NCI-H2227 treated with DMSO at 0.1 percent for 48 hours (cell line): Measurements from ENCODE around the gene HIVEP3.
"Not testable (repeated sequence)": the region's sequence is repeated elsewhere in the genome, so short reads cannot be mapped to it uniquely, and the experiment has no call there.

Experiments used
- DNase-seq: peaks from one replicate; lab custom pipeline; 2025; lab: John Stamatoyannopoulos, UW

Gene HIVEP3

DNA sequence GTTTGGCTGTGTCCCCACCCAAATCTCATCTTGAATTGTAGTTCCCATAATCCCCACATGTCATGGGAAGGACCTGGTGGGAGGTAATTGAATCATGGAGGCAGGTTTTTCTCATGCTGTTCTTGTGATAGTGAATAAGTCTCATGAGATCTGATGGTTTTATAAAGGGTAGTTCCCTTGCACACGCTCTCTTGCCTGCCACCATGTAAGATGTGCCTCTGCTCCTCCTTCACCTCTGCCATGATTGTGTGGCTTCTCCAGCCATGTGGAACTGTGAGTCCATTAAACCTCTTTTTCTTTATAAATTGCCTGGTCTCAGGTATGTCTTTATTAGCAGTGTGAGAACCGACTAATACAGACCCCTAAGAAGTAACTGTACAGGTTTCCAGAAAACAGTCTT lies 2.5 kb upstream of the HIVEP3 start:
- DNase-seq: not testable (repeated sequence)

DNA sequence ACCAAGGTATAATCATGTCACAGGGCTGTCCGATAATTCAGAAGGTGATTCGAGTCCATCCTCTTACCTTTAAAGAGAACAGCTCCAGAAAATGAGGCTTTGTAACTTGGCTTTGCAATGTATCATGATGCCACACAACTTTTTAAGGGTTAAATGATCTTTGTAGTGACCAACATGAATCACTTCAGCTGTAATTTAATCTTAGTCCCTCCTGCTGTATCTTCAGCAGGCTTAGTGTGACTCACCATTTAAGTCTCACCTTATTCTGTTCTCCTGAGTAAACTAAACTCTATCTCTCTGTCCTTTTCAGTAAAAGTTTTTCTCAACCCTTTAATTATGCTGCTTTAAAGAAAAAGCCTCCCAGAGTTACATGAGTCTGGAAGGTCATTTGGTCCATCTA lies 1.9 kb upstream of the HIVEP3 start:
- DNase-seq: no peak

DNA sequence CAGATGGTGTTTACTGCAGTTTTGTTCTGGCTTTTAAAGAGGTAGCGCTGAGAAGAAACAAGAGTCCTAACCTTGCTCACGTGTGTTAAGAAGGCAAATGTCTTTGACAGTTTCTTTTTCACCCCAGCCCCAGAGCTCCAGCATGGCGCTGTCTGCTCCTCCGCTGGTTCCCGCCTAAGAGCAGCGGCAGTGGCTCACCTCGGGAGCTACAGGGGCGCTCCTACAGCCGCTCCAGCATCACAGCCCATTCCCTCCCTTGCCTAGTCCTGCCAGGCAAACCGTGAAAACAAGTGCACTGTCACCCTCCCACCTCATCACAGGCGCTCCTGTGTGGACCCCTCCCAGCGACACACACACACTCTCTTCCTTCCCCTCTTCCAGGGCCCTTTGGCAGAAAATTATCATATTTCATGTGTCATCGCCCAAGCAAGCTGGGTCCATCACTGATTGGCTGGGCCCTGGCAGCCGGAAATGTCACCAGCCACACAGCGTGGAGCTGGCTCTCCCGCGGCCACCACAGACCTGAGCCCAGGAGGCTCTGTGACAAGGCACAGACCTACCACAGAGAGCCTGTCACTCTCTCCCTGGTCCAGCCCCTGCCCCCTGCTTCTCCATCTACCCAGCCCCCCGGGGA lies 1.2 kb upstream of the HIVEP3 start:
- peak; percentile 81 for DNase-seq

DNA sequence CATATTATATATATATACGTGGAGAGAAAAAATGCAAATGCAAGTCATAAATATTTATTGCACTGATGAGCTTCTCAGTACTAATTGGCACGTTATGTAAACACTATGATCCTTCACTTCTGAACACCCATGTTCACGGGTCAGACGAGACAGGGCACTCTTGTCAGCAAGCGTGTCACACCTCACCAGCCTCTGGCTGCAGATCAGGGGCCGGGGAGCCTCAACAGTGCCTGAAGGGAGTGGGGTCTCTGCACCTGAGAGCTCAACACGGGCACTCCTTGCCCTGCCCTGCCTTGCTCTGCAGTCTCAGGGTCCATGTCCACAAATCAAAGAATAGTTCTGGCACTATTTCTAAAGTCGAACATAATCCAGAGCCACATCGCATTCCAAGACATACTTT lies 409 bp upstream of the HIVEP3 start:
- DNase-seq: no peak

DNA sequence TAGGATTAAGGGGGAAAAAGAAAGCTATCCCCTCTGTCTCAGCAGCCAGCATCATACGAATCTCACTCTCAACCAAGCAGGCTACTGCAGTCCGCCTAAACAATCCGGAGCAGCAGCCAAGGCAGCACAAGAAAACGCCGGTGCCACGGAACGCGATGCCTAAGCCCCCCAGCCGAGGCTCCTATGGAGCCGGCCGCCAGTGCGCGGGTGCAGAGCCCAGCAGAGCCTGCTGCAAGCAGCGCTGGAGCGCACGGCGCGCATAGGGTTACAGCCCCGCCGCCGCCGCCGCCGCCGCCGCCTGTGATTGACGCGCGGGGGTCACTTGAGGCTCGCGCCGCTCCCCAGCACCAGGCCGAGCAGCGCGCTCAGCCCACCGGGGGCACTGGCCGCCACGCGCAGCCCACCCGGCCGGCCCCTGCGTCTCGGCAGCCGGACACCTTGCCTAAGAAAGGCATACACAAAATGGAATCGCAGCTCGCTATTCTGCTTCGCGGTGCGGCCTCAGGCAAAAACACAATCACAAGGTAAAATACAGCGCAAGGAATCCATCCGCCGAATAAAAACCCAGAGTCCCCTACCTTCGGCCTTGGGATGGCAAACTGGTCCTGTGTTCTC lies 780 bp downstream of the HIVEP3 start:
- peak; percentile 57 for DNase-seq

DNA sequence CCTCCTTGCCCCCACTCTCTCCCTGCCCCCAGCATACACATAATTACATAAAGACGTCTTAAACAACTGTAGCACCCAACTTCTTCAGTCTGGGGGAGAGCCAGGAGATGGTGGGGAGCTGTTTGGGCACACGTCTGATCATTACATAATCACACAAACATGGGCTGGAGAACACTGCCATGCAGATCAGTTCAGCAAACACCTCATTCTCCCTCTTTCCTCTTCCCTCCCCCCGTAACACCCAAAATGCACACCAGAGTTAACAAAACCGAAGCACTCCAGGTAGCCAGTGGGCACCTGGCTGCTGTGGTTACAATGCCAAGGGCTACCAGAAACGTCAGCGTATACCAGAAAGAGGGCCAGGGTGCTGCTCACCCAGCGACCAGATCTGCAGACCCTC lies 1.6 kb downstream of the HIVEP3 start:
- DNase-seq: no peak

DNA sequence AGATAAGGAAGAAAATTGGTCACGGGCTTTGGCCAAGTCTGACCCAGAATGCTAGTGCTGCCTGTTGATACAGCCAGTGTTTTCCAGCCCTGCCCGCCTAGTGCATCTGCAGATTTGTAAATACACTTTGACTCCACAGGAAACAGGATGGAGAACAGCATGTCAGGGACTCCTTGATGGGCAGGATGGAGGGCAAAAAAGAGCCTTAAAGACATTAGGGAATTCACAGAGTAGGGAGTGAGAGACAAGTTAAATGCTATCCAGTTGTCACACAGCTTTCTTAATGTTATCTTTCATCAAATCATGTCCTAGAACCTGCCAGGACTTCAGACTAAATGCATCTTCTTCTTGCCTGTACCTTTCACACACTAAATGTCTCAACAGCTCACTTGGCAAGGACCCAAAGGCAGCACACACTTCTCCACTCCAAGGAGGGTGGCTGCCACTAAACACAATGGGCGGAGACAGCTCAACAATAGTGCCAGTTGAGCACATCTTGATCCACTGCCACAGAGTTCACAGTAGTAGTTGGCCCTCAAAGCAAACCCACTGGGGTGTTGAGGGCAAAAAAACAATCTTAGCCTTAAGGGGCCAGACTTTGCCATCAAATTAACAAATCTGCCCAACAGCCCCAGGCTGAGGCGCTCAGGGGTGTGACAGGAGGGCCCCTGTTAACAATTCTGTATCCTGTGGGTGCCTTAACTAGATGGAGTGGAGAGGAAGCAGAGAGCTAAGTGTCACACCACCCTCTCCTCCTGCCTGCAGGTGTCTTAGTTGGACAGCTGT lies 2.7 kb downstream of the HIVEP3 start:
- DNase-seq: peak; percentile 32

DNA sequence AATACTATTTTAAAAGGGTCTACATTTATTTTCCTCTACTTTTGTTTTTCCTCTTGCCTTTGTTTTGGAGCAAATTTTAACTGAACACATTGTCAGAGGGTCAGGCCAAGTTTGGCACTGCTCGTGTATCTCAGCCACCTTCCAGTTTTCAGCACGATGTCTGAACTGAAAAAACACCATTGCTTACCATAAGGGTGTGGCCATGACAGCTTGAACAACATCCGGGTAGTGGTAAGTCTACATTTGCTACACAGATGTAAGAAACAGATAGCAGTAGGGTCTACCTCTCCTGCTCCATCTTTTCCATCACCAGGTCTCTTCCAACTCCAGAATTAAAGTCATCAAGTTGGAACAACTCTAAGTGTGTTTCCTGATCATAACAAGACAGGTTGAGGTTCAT lies 4.2 kb downstream of the HIVEP3 start:
- no peak for DNase-seq

DNA sequence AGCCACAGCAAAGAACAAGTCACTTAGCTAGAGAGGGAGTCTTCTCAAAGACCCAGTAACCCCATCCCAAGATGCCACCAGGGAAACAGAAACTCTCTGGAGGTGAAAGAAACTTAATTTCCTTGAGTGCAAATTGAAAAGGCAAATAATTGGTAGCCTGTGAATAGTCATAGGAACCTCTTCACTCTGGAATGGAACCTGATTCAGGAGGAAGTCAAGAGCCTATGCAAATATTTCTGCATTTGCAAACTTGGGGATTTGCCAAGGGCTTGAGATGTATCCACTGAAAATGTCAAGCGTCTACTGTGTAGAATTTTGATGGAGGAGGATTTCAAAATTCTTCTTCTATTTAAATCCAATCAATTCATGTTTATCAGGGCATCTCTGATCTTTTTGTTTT lies 5.7 kb downstream of the HIVEP3 start:
- no peak for DNase-seq

DNA sequence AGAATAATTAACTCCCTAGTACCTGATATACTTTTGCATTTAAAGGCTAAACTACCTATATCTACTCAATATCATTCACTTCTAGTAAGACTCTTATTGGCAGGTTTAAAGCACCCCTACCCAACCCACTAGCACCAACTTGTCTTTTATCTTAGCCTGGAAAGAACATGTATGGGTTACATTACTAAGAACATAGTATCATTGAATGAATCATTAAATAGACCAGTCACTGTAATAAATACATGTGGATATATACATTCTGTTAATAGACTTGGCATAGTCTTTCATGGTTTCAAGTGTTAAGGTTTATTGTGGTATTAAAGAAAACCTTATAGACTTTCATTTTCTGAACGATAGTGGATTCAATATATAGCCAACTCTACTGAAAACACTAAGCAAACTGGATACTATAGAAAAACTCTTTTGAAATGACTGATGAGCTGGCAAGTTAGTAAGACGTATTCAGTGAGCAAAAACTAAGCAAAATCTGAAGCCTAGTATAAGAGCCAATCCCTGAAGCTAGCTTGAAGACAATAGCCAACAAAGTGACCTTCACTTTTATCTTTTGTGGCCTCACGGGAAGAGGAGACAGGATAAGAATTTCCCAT lies 10.3 kb downstream of the HIVEP3 start:
- no peak for DNase-seq

DNA sequence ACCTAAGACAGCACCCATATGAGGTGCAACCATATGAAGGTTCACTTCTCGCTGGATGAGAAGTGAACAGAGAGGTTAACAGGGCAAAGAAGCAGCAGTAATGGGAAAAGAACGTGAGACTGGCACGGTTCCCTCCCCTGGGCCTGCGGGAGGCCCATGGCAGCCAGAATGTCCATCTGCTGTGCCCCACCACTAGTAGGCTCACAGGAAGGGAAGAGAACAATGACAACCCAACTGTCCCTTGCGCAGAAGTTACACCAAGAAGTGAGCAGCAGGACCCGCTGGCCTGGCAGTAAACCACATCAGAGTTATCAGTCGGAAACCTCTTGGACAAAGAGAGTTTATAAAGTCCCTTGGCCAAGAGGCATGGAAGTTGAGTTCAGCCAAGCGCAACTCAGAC lies 11.3 kb downstream of the HIVEP3 start:
- DNase-seq: no peak

DNA sequence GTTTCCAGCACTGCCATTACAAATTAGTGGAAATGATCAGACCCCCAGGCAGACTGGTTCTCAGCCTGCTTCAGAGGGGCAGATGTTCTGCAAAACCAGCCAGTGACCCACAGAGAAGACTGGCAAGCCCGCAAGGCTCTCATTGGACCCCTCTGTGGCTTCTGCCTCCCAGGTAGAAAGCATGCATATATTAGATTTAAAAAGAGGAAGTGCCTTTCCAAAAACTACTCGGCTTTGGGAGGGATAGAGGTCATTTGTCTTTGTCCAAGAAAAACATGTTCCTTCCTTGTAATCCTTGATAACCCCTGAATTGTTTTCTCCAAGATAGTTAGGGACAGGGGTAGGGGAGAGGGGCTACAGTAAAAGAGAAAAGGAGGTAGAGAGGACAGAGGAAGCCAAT lies 11.8 kb downstream of the HIVEP3 start:
- no peak for DNase-seq

DNA sequence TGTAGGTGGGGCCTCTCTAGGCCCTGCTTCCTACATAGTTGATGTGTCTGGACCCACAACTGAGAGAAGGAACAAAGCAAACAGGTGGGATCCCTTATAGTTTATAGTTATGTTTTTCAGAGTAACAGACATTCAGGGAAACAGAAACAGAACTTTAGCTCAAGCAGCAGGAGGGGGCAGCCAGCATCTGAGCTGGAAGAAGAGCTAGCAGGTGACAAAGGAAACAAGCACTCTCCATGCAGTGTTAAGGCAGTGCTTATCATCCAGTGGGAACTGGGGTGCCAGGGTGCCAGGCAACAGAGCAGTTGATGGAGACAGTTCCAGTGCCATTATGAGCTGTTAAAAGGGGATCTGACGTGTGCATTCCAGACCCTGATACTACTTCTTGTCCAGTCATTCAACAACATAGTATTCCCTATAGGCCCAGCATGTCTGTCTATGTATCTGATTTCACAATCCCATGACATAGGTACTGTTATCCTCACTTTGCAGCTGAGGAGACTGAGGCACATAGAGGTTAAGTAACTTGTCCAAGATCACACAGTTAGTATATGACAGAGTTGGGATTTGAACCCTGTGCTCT lies 13.5 kb downstream of the HIVEP3 start:
- no peak for DNase-seq

DNA sequence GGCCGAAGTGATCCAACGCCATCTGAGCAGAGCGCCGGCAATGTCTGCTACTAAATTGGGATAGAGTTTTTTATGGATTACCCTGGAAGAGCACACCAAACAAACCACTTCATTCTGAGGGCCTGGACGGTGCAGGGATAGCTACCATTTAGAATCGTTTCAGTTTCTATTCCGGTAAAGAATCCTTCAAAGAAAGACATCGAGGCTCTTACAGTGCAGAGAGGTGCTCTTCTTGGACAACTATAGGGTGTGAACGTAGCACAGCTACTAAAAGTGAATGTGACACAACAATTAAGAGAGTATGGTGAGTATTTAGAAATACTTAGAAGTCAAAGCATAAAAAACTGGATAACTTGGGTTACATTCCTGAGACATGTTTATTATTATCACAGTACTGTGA lies 16.1 kb downstream of the HIVEP3 start:
- no peak for DNase-seq

DNA sequence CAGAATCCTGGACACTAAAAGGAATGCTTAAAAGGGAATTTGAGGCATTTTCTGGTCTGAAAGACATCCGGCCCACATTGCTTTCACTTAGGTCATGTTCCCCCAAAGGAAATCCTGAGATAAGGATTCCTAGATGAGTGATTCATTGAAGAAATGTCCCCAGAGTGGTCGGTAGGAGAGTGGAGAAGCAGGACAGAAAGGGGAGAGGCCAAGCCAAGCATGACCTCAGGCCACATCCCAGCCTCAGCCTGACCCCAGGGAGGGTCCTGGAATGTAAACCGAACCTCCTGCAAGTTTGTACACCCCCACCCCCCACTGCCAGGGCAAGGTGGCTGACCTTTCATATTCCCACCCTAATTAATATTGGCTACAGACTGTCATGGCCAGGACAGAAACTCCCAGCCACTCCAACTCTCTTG lies 16.6 kb downstream of the HIVEP3 start:
- no peak for DNase-seq

DNA sequence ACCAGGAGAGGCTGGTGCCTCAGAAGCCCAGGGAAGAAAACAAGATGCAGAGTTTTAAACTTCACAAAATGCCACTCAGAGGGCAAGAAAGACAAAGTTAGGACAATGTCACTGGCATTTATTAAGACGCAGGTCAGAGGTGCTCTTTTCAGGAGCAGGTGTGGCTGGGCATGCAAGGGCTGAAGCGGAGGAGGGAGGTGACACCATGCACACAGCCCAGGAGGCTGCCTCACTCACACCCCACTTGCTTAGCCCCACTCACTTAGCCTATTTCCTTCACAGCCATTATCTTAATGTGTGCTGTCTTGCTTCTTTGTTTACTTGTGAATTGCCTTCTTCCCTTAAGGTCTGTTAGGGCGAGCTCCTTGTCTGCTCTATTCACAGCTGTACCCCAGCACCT lies 17.2 kb downstream of the HIVEP3 start:
- no peak for DNase-seq

DNA sequence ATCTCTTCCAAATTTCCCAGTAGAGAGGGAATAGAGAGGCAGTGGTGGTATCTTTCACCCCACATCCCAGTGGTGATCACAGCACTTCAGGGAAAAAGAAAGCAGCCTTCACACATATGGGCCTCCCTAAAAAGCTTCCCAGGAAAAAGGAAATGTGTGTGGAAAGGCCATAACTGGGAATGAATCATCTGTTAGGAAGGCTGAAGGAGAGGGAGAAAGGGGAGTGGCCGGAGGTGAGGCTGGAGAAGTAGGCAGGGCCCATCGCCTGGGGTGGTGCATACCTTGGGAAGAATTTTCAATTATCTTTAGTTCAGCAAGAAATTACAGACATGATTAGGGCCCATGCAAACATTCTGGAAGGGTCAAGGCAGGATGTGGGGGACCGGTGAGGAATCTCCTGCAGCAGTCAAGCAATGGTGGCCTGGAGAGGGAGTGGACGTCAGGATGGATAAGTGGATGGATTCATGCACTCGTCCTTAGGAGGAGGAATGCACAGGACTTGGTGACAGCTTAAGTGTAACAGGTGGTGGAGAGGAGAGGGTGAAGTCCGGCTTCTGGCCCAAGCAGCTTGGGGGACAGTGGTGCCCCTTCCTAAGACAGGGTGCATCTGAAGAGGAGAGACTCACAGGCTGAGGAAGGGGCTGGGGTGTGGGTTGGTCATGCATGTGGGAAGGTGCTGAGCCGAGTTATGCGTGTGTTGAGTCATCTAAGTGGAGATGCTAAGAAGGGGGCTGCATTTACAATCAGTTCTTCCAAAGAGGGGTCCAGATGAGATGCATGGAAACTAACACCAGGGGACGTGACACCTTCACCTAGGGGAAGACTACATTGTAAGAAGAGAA lies 17.9 kb downstream of the HIVEP3 start:
- DNase-seq: no peak

DNA sequence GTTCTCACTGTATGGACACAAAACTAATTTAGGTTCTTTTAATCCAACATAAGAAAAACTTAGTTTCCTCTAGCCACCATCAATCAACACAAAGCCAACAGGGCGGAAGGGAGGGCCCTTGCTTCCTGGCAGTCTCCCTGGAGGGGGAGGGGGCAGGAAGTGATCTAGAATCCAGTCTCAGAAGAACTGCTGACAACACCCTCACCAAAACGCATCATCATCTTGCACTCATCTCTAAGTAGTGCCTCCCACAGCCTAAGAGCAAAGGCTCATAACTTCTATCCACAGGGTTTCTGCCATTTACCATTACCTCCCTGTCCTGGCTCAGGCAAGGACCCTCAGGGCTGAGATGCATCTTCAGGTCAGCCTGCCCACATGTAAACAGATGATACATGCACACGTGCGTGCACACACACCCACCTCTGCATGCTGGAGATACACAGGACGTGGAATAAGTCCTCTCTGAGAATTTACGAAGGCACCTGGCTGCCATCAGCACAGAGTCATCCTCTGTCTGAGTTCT lies 20.5 kb downstream of the HIVEP3 start:
- no peak for DNase-seq

DNA sequence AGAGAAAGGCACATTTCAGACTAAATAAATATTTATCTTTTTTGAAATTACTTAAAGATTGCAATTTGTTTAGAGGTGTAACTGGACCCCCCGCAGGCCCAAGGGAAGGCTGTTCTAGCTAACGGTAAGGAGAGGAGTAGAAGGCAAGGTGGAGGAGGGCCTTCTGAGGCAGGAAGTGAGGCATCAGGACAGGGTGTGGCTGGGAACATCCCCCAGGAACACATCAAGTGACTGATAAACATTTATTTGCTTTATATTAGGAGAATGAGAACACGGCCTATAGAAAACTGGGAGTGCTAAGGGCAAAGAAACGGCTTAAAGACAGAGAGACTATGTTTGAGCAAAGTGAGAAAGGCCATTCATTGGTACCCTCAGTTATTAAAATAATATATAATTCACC lies 23.2 kb downstream of the HIVEP3 start:
- no peak for DNase-seq

DNA sequence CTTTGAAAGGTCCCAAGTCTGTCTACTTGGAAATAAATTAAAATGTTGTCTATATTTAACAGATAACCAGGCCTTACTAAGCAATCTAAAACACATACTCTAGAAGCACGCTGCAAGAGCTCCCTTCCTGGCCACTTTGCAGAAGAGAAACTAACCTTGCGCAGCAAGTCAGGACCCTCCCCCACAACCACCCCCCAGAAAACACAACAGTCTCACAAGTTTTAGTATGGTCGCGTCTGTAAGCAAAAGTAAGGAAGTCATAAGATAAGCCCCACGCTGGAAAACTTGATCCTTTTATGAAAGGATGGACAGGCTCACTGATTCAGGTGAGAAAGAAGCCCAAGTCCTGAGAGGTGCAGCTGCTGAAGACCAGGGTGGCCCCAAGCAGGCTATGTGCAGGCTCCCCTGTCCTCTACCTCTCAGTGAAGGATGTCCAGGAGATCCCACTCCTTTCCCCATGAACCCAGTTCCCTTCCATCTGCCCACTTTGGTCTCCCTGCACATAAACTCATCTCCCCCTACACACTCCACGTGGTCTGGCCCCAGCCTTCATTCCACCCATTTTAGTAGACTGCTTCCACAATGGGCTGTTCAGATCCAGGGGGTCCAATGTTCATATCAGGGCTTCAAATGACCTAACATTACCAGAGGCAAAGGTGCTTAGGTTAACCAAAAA lies 23.8 kb downstream of the HIVEP3 start:
- no peak for DNase-seq
